K562 (cell line): Measurements from ENCODE around the gene IMP4. TPM values are rescaled to one million over a fixed set of nuclear protein-coding genes. Genes with fewer than 3 reads are reported as not detected.
A peak's percentile ranks its signal among the peaks of the same experiment; 100 is the strongest.

Experiments
- ATAC-seq: fragments of 200-7000 bp; cut with Tn5 transposase; 3 replicates; pipeline ENCODE4 v1.9.1; 2020; ENCODE audit warnings: moderate library complexity
- BruUV-seq: library from RNA; stranded (reverse); fragments of 400-500 nt; replicated peaks from 2 replicates; lab custom pipeline; 2021; lab: Mats Ljungman, UMichigan
- CTCF ChIA-PET: fragments of 300-600 bp; formaldehyde crosslinking; extraction: SDS; loops from one replicate; lab custom pipeline; 2021; ENCODE audit warnings: low intra/inter-chr PET ratio; lab: Yijun Ruan, JAX
- POLR2A ChIA-PET: fragments of 300-600, 350-650 bp; sonication (Branson Sonifier 250); formaldehyde crosslinking; extraction: SDS; loops from one replicate; lab custom pipeline; 2021; ENCODE audit warnings: antibody characterized with exemption, inconsistent platforms; lab: Yijun Ruan, JAX
- DNase-seq, 4 experiments: peaks; one replicate each; pipeline versions ENCODE4 v3.0.0 to v3.0.0-alpha.2; 2011 to 2018; ENCODE audit warnings: low spot score in 3 of 4, mixed read lengths in 3 of 4; ENCODE audit errors: extremely low read depth in 1 of 4
- FAIRE-seq: peaks from 2 replicates; lab custom pipeline; 2011; peaks lifted over from hg19 to GRCh38; lab: Jason Lieb, UNC
- H2AFZ ChIP-seq: 2 replicates; pipeline ENCODE4 v1.6.0; 2011; ENCODE audit warnings: low read depth, low read length, control low read depth, inconsistent platforms
- H3K27ac ChIP-seq: fragments of 200-600 bp; 3 replicates; pipeline ENCODE4 v1.8.0; 2011; ENCODE audit warnings: low read depth, mild to moderate bottlenecking, control low read depth, inconsistent platforms, low read length, moderate library complexity, mixed read lengths; ENCODE audit errors: extremely low read depth
- H3K27me3 ChIP-seq, 2 experiments: fragments of 300-600 bp in 1 of 2; 2 replicates in 1 of 2; 3 replicates in 1 of 2; pipeline versions ENCODE4 v1.6.0 to v1.8.0; 2011; ENCODE audit warnings: inconsistent platforms in 2 of 2, low read length in 2 of 2, mild to moderate bottlenecking in 1 of 2, mixed read lengths in 1 of 2, moderate library complexity in 1 of 2; ENCODE audit not compliant: control insufficient read depth in 2 of 2, insufficient read depth in 2 of 2
- H3K36me3 ChIP-seq: fragments of 300-600 bp; 3 replicates; pipeline ENCODE4 v1.8.0; 2011; ENCODE audit warnings: mild to moderate bottlenecking, low read length, inconsistent platforms; ENCODE audit not compliant: control insufficient read depth, insufficient read depth
- H3K4me1 ChIP-seq, 2 experiments: fragments of 200-600 bp in 1 of 2; replicated peaks in 1 of 2; 2 replicates in 1 of 2; 3 replicates in 1 of 2; pipeline versions ENCODE4 v1.5.1 to v1.8.0; 2011; ENCODE audit warnings: inconsistent platforms in 2 of 2, low read length in 2 of 2, mild to moderate bottlenecking in 1 of 2, mixed read lengths in 1 of 2, moderate library complexity in 1 of 2; ENCODE audit not compliant: control insufficient read depth in 2 of 2, insufficient read depth in 2 of 2
- H3K4me2 ChIP-seq: 2 replicates; pipeline ENCODE4 v1.6.1; 2011; ENCODE audit warnings: low read length, control low read depth, inconsistent platforms, mixed read lengths; ENCODE audit not compliant: insufficient read depth
- H3K4me3 ChIP-seq: fragments of 200-600 bp; sonication (generic), shearing (Covaris generic); 2 replicates; pipeline ENCODE4 v1.5.1; 2016; ENCODE audit warnings: control low read depth, inconsistent platforms
- H3K79me2 ChIP-seq: fragments of 200-600 bp; 3 replicates; pipeline ENCODE4 v1.8.0; 2011; ENCODE audit warnings: low read length, inconsistent platforms; ENCODE audit not compliant: control insufficient read depth, insufficient read depth
- H3K9ac ChIP-seq, 2 experiments: 2 replicates each; pipeline versions ENCODE4 v1.6.0 to v1.6.1; 2011; ENCODE audit warnings: low read depth in 2 of 2, low read length in 2 of 2, control low read depth in 1 of 2, inconsistent platforms in 1 of 2, mild to moderate bottlenecking in 1 of 2, mixed read lengths in 1 of 2; ENCODE audit not compliant: insufficient read depth in 1 of 2
- H3K9me1 ChIP-seq: one replicate; pipeline ENCODE4 v1.6.0; 2011; ENCODE audit warnings: inconsistent platforms, mild to moderate bottlenecking, low read length, moderate library complexity; ENCODE audit not compliant: control insufficient read depth, insufficient read depth
- H3K9me3 ChIP-seq: replicated peaks from 2 replicates; pipeline ENCODE4 v1.5.1; 2011; ENCODE audit warnings: low read depth, low read length, inconsistent platforms; ENCODE audit not compliant: control insufficient read depth, insufficient read depth
- H4K20me1 ChIP-seq: replicated peaks from 2 replicates; pipeline ENCODE4 v1.6.1; 2011; ENCODE audit warnings: low read length, inconsistent platforms, mixed read lengths; ENCODE audit not compliant: control insufficient read depth, insufficient read depth
- ATF7 ChIP-seq: fragments of 450-650 bp; IDR thresholded peaks from 2 replicates; pipeline ENCODE4 v1.7.1; 2014; ENCODE audit warnings: mild to moderate bottlenecking, moderate library complexity
- HEY1 ChIP-seq: fragments of 250-450 bp; sonication (Bioruptor Pico); IDR thresholded peaks from 2 replicates; pipeline ENCODE4 v1.5.0; 2020; ENCODE audit warnings: mild to moderate bottlenecking, moderate library complexity, borderline replicate concordance
- KLF13 ChIP-seq: fragments of 450-650 bp; IDR thresholded peaks from 2 replicates; pipeline ENCODE4 v1.6.1; 2016; ENCODE audit warnings: missing genetic modification characterization, low read depth, mild to moderate bottlenecking, missing compliant biosample characterization, moderate library complexity, borderline replicate concordance
- MAZ ChIP-seq, 2 experiments: fragments of 450-650 bp in 1 of 2; sonication (generic) in 1 of 2; formaldehyde crosslinking; IDR thresholded peaks in 1 of 2; conservative IDR thresholded peaks in 1 of 2; 2 replicates each; pipeline versions ENCODE4 v1.4.0 to v1.5.0; 2020; ENCODE audit warnings: mild to moderate bottlenecking in 1 of 2, missing genetic modification reagents in 1 of 2
- MED1 ChIP-seq: sonication (generic); formaldehyde crosslinking; IDR thresholded peaks from 2 replicates; pipeline ENCODE4 v1.8.1; 2023; ENCODE audit warnings: missing genetic modification reagents, borderline replicate concordance
- SMAD4 ChIP-seq: fragments of 250-450 bp; sonication (Bioruptor Pico); conservative IDR thresholded peaks from 2 replicates; pipeline ENCODE4 v1.8.0; 2021; ENCODE audit warnings: inconsistent platforms, mild to moderate bottlenecking, moderate library complexity
- ZBTB40 ChIP-seq, 2 experiments: fragments of 450-650 bp in 1 of 2; sonication (generic) in 1 of 2; formaldehyde crosslinking in 1 of 2; IDR thresholded peaks; 2 replicates each; pipeline versions ENCODE4 v1.7.1 to v1.9.0; 2016 to 2022; ENCODE audit warnings: inconsistent platforms in 1 of 2, mild to moderate bottlenecking in 1 of 2, missing genetic modification reagents in 1 of 2
- ZNF586 ChIP-seq: fragments of 450-650 bp; formaldehyde crosslinking; conservative IDR thresholded peaks from 2 replicates; pipeline ENCODE4 v1.4.0; 2020; ENCODE audit warnings: mild to moderate bottlenecking, moderate library complexity
- WGBS: fragments of 100-300 bp; shearing (Covaris generic); methylation state at CpG from one replicate; pipeline ENCODE4 v1.1.6; 2016; ENCODE audit warnings: low coverage, mixed read lengths; ENCODE audit not compliant: insufficient coverage; ENCODE audit errors: missing lambda C conversion rate; 5-methylcytosine and 5-hydroxymethylcytosine counted together
- in situ Hi-C: fragments of 300-500 bp; cut with MboI; formaldehyde crosslinking; loops from 4 replicates; pipeline ENCODE4 v1.15.0; 2018; ENCODE audit warnings: inconsistent platforms, mixed read lengths
- intact Hi-C: fragments of 100-400 bp; cut with micrococcal nuclease; formaldehyde crosslinking; loops from 2 replicates; pipeline ENCODE4 v1.14.2; 2022
- polyA plus RNA-seq, 8 experiments: library from polyadenylated mRNA; depleted of rRNA in 4 of 8; stranded (reverse) in 5 of 8; unstranded in 3 of 8; fragments of >200 nt; fragmentation: Nextera tagmentation in 2 of 8; fragmentation: Illumina TruSeq in 1 of 8; extraction: Ambion mirVana in 2 of 8; extraction: Trizol in 1 of 8; gene quantifications; 2 replicates each; pipeline versions ENCODE4 v1.2.1 to v1.2.3, GENCODE V29; 2011 to 2014; ENCODE audit warnings: inconsistent platforms in 1 of 8, missing spikeins in 1 of 8
- total RNA-seq, 7 experiments: library from RNA; depleted of rRNA in 6 of 7; stranded (reverse); fragments of >200 nt in 6 of 7; fragmentation: Illumina TruSeq in 2 of 7; extraction: Trizol in 2 of 7; gene quantifications; 2 replicates each; pipeline versions ENCODE4 v1.2.1 to v1.2.3, GENCODE V29; 2011 to 2021; ENCODE audit warnings: low replicate concordance in 1 of 7

The IMP4 gene
- total and polyA plus RNA-seq, 9 of the 15 experiments (the other 6 are each of a cell fraction or from before 2014, with no cell fraction given), result 35.4 to 209 (median 100.0) TPM

GRCh38 chr2:130372055-130372832 is 29.5 kb downstream of the IMP4 start:
- Histone ChIP-seq H2AFZ (peak overlapping the region; percentile 95), H3K27me3 (no peaks in the 10 kb centered on the region), H3K9ac (peak overlapping the region; percentile 88 to 98), H3K9me1 (no peaks in the 10 kb centered on the region), H3K36me3 (peaks cover 47% of the 10 kb centered on the region; the same call in 2 of the 3 replicates), H3K4me2 (peak overlapping the region; percentile 88), H3K4me1 (peaks cover 35 to 42% of the 10 kb centered on the region in 2 experiments; a peak in 4 of 5 replicates), H3K9me3 (peaks cover 2% of the 10 kb centered on the region; the same call in 1 of the 2 replicates), H3K4me3 (peak overlapping the region; percentile 74), H3K79me2 (peaks cover 44% of the 10 kb centered on the region), H3K27ac (peak overlapping the region; percentile 81), H4K20me1 (no peaks in the 10 kb centered on the region)
- peak; percentile 92 to 95 (median 92) for DNase-seq
- intact Hi-C loops (loop anchor here (1.0 kb wide), 1 partner anchor 30 kb away; the partner anchor contains the start of gene IMP4), in situ Hi-C loops (no loop called here)
- ChIA-PET POLR2A (interaction anchor here (0.6 to 1.6 kb wide), 4 partner anchors 11 to 35 kb away, joined by 3 to 6 read pairs (median 4); partner anchors contain the start of genes IMP4 and PTPN18), CTCF (interaction anchor here (1.4 kb wide), 1 partner anchor 16 kb away, joined by 8 read pairs; the partner anchor contains the start of gene PTPN18)
- no TSS peak for BruUV-seq
- WGBS, result under 1% methylated on average over 40 of the region's 81 CpGs
- ATAC-seq, result peak; percentile 95
- peak; percentile 73 for FAIRE-seq
- TF ChIP-seq HEY1 (CRISPR knock-in tag), result no peak
- peak; percentile 83 to 86 for TF ChIP-seq MAZ (CRISPR knock-in tag; conservative IDR thresholded peaks at IDR 0.05 in 1 of 2, IDR thresholded peaks at IDR 0.05 in 1 of 2)
- TF ChIP-seq MED1 (CRISPR knock-in tag), result no peak
- no peak for TF ChIP-seq ZBTB40 (IDR thresholded peaks at IDR 0.05)
- TF ChIP-seq ZBTB40 (CRISPR knock-in tag; IDR thresholded peaks at IDR 0.05), result no peak
- no peak for TF ChIP-seq ZNF586 (CRISPR knock-in tag)
- peak; percentile 77 for TF ChIP-seq SMAD4
- TF ChIP-seq ATF7, result peak; percentile 76
- TF ChIP-seq KLF13 (tag), result no peak
